Measurements from ENCODE around the gene UBTD2.

- no peak for TF ChIP-seq CTCF (IDR thresholded peaks at IDR 0.05)
- no peak for TF ChIP-seq POLR2A (IDR thresholded peaks at IDR 0.05)
Measured at GRCh38 chr5:172213126-172213525, 70.4 kb downstream of the UBTD2 start.
